Panc1 (cell line): ENCODE data around the gene MUC7. TPM values are rescaled to one million over a fixed set of nuclear protein-coding genes. Genes with fewer than 3 reads are reported as not detected.
"Not testable (repeated sequence)": the region's sequence is repeated elsewhere in the genome, so short reads cannot be mapped to it uniquely, and the experiment has no call there.

Source experiments
- ATAC-seq: fragments of 200-7000 bp; cut with Tn5 transposase; 2 replicates; pipeline ENCODE4 v1.9.1; 2020; ENCODE audit warnings: mild to moderate bottlenecking, moderate library complexity
- BruUV-seq: library from RNA; stranded (reverse); fragments of 400-500 nt; replicated peaks from 2 replicates; lab custom pipeline; 2021; lab: Mats Ljungman, UMichigan
- CTCF ChIA-PET: fragments of 300-600 bp; sonication (Branson Sonifier 250); formaldehyde crosslinking; loops from one replicate; lab custom pipeline; 2022; ENCODE audit warnings: antibody characterized with exemption; lab: Charles Lee
- POLR2A ChIA-PET: fragments of 300-600 bp; sonication (Branson Sonifier 250); formaldehyde crosslinking; loops from one replicate; lab custom pipeline; 2022; ENCODE audit warnings: antibody characterized with exemption; lab: Charles Lee
- DNase-seq: peaks from one replicate; pipeline ENCODE4 v3.0.0-alpha.2; 2010; ENCODE audit warnings: low read depth, low spot score
- H3K27ac ChIP-seq: 2 replicates; pipeline ENCODE4 v1.5.1; 2011; ENCODE audit warnings: mild to moderate bottlenecking, low read length, inconsistent platforms
- H3K27me3 ChIP-seq: fragments of 200-500 bp; sonication (Bioruptor generic); 2 replicates; pipeline ENCODE4 v1.6.0; 2014; ENCODE audit warnings: low read length, inconsistent platforms; ENCODE audit not compliant: control insufficient read depth, insufficient read depth
- H3K36me3 ChIP-seq: fragments of 200-500 bp; sonication (Bioruptor generic); 2 replicates; pipeline ENCODE4 v1.5.1; 2014; ENCODE audit warnings: inconsistent platforms, mild to moderate bottlenecking, low read length, moderate library complexity; ENCODE audit not compliant: control insufficient read depth, insufficient read depth
- H3K4me1 ChIP-seq: 2 replicates; pipeline ENCODE4 v1.5.1; 2011; ENCODE audit warnings: inconsistent platforms, mild to moderate bottlenecking, low read length, moderate library complexity; ENCODE audit not compliant: control insufficient read depth, insufficient read depth
- H3K4me3 ChIP-seq, 2 experiments: 2 replicates each; pipeline ENCODE4 v1.5.1; 2011 to 2012; ENCODE audit warnings: low read depth in 2 of 2, low read length in 2 of 2, mild to moderate bottlenecking in 2 of 2, inconsistent platforms in 1 of 2, moderate library complexity in 1 of 2
- H3K9me3 ChIP-seq: fragments of 200-500 bp; sonication (Bioruptor generic); 2 replicates; pipeline ENCODE4 v1.5.1; 2014; ENCODE audit warnings: low read depth, mild to moderate bottlenecking, inconsistent platforms, low read length, moderate library complexity; ENCODE audit not compliant: control insufficient read depth, insufficient read depth
- POLR2AphosphoS5 ChIP-seq: IDR thresholded peaks from 2 replicates; pipeline ENCODE4 v1.6.1; 2012; ENCODE audit warnings: mild to moderate bottlenecking, low read depth, low read length, moderate library complexity
- SIN3A ChIP-seq: IDR thresholded peaks from 2 replicates; pipeline ENCODE4 v1.6.1; 2012; ENCODE audit warnings: low read depth, mild to moderate bottlenecking, low read length, moderate library complexity, borderline replicate concordance; ENCODE audit not compliant: insufficient read depth
- TCF7L2 ChIP-seq: IDR thresholded peaks from 2 replicates; pipeline ENCODE4 v1.6.1; 2011; ENCODE audit warnings: mild to moderate bottlenecking, low read depth, low read length, inconsistent platforms
- in situ Hi-C: cut with HindIII; loops from 2 replicates; pipeline ENCODE4 v1.10.0; 2016; ENCODE audit warnings: low sequenced_read_pairs, low pct_unique_long_range_greater_than_20kb
- intact Hi-C: fragments of 100-400 bp; cut with micrococcal nuclease; formaldehyde crosslinking; loops from one replicate; pipeline ENCODE4 v1.10.0; 2022; ENCODE audit not compliant: unreplicated experiment
- total RNA-seq: library from RNA; stranded (reverse); gene quantifications from one replicate; pipeline ENCODE4 v1.2.1, GENCODE V29; 2021; ENCODE audit not compliant: unreplicated experiment
- TF ChIP-seq, protein P1 (sequence below): fragments of 450-650 bp; IDR thresholded peaks from 2 replicates; pipeline ENCODE4 v1.5.1; 2017; ENCODE audit warnings: mild to moderate bottlenecking
- TF ChIP-seq, protein P2 (sequence below), 2 experiments: IDR thresholded peaks; 2 replicates each; pipeline ENCODE4 v1.6.1; 2011 to 2012; ENCODE audit warnings: low read depth in 2 of 2, control low read depth in 1 of 2, low read length in 1 of 2, mild to moderate bottlenecking in 1 of 2, moderate library complexity in 1 of 2; ENCODE audit not compliant: insufficient read depth in 1 of 2

MUC7 gene
- total RNA-seq, 1 experiment from 2014 or later: not detected

DNA sequence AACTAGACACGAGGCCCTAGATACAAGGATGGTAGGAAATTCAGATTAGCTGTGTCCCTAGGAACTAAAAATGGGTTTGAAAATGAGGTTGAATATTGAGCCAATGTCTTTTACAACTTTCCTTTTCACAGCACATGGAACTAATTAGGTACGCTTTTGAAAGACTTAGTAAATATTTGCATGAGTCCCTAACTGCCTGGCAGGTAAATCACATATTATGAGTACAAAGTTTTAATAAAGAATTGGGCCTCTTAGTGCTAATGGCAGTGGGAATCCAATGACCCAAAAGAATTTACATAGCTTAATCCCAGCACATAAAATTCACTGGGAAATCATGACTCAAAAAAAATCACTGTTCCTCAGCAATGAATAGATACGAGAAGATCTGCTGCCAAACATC, 16.8 kb downstream of the MUC7 start:
- intact Hi-C loops (no loop called here), in situ Hi-C loops (no loop called here)
- ChIA-PET POLR2A (no interaction called here), CTCF (no interaction called here)
- BruUV-seq: no TSS peak
- no peak overlapping the region for H3K27ac ChIP-seq
- no peaks in the 10 kb centered on the region for H3K9me3 ChIP-seq
- no peak for DNase-seq
- TF ChIP-seq SIN3A: no peak
- no peak for TF ChIP-seq POLR2AphosphoS5
- TF ChIP-seq, protein P1, sequence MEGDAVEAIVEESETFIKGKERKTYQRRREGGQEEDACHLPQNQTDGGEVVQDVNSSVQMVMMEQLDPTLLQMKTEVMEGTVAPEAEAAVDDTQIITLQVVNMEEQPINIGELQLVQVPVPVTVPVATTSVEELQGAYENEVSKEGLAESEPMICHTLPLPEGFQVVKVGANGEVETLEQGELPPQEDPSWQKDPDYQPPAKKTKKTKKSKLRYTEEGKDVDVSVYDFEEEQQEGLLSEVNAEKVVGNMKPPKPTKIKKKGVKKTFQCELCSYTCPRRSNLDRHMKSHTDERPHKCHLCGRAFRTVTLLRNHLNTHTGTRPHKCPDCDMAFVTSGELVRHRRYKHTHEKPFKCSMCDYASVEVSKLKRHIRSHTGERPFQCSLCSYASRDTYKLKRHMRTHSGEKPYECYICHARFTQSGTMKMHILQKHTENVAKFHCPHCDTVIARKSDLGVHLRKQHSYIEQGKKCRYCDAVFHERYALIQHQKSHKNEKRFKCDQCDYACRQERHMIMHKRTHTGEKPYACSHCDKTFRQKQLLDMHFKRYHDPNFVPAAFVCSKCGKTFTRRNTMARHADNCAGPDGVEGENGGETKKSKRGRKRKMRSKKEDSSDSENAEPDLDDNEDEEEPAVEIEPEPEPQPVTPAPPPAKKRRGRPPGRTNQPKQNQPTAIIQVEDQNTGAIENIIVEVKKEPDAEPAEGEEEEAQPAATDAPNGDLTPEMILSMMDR: no peak
- no peak overlapping the region for H3K4me3 ChIP-seq
- ATAC-seq: no peak
- no peaks in the 10 kb centered on the region for H3K36me3 ChIP-seq
- H3K4me1 ChIP-seq: no peaks in the 10 kb centered on the region
- H3K27me3 ChIP-seq: no peaks in the 10 kb centered on the region

DNA sequence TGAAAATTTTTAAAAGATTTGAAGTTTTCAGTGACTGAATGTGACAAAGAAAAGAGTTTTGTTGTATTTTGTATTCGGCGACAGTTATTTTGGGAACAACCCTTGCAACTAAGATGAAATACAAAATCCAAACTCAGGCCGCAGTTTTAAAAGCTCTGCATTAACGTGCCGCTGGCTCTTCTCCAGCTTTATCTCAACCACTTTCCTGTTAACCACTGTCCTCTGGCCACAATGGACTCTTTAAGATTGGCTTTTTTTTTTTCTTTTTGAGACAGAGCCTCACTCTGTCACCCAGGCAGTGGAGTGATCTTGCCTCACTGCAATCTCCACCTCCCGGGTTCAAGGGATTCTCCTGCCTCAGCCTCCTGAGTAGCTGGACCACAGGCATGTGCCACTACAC, 24.2 kb downstream of the MUC7 start:
- H3K27me3 ChIP-seq: no peaks in the 10 kb centered on the region
- no peak for DNase-seq
- no peaks in the 10 kb centered on the region for H3K9me3 ChIP-seq
- H3K4me3 ChIP-seq: no peak overlapping the region
- CTCF ChIA-PET: no interaction called here
- H3K36me3 ChIP-seq: no peaks in the 10 kb centered on the region
- in situ Hi-C loops (no loop called here), intact Hi-C loops (no loop called here)
- no peak for TF ChIP-seq SIN3A
- no peak for TF ChIP-seq POLR2AphosphoS5
- TF ChIP-seq, protein P2, sequence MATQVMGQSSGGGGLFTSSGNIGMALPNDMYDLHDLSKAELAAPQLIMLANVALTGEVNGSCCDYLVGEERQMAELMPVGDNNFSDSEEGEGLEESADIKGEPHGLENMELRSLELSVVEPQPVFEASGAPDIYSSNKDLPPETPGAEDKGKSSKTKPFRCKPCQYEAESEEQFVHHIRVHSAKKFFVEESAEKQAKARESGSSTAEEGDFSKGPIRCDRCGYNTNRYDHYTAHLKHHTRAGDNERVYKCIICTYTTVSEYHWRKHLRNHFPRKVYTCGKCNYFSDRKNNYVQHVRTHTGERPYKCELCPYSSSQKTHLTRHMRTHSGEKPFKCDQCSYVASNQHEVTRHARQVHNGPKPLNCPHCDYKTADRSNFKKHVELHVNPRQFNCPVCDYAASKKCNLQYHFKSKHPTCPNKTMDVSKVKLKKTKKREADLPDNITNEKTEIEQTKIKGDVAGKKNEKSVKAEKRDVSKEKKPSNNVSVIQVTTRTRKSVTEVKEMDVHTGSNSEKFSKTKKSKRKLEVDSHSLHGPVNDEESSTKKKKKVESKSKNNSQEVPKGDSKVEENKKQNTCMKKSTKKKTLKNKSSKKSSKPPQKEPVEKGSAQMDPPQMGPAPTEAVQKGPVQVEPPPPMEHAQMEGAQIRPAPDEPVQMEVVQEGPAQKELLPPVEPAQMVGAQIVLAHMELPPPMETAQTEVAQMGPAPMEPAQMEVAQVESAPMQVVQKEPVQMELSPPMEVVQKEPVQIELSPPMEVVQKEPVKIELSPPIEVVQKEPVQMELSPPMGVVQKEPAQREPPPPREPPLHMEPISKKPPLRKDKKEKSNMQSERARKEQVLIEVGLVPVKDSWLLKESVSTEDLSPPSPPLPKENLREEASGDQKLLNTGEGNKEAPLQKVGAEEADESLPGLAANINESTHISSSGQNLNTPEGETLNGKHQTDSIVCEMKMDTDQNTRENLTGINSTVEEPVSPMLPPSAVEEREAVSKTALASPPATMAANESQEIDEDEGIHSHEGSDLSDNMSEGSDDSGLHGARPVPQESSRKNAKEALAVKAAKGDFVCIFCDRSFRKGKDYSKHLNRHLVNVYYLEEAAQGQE (IDR thresholded peaks at IDR 0.05; ENCODE audit: insufficient read depth in 1 of 2, low read depth in 2 of 2, low read length in 1 of 2): no peak
- TF ChIP-seq TCF7L2: no peak
- TF ChIP-seq, protein P1: no peak
- H3K27ac ChIP-seq: no peak overlapping the region
- POLR2A ChIA-PET: no interaction called here
- no peak for ATAC-seq
- no peaks in the 10 kb centered on the region for H3K4me1 ChIP-seq
- BruUV-seq: no TSS peak

DNA sequence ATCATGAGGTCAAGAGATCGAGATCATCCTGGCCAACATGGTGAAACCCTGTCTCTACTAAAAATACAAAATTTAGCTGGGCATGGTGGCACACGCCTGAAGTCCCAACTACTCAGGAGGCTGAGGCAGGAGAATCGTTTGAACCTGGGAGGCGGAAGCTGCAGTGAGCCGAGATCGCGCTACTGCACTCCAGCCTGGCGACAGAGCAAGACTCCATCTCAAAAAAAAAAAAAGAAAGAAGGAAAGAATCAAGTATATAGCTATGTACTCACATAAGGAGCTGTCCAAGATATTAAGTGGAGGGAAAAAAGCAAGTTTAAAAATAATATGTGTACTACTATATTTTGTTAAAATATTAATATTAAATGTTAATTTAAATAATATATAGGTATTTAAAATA, 29.8 kb downstream of the MUC7 start:
- H3K4me1 ChIP-seq, ATAC-seq, H3K27ac ChIP-seq, H3K36me3 ChIP-seq, CTCF ChIA-PET, H3K9me3 ChIP-seq, DNase-seq, H3K4me3 ChIP-seq, in situ Hi-C loops, H3K27me3 ChIP-seq, BruUV-seq: not testable (repeated sequence)
- POLR2A ChIA-PET: interaction anchor here (0.7 kb wide), 1 partner anchor 281 kb away, joined by 3 read pairs; no protein-coding TSS in a partner anchor
- intact Hi-C loops: loop anchor here (10.0 kb wide), 2 partner anchors 317 to 607 kb away; no protein-coding TSS in a partner anchor
